HepG2 (cell line): ENCODE results near the gene SIK2. TPM values are rescaled to one million over a fixed set of nuclear protein-coding genes. Genes with fewer than 3 reads are reported as not detected.
A peak's percentile ranks its signal among the peaks of the same experiment; 100 is the strongest.

Experiments
- ATAC-seq: fragments of 200-7000 bp; cut with Tn5 transposase; 3 replicates; pipeline ENCODE4 v1.9.1; 2020; ENCODE audit warnings: mild to moderate bottlenecking, moderate library complexity
- BruUV-seq: library from RNA; stranded (reverse); fragments of 400-500 nt; replicated peaks from 2 replicates; lab custom pipeline; 2021; lab: Mats Ljungman, UMichigan
- CTCF ChIA-PET: fragments of 300-600 bp; formaldehyde crosslinking; extraction: SDS; loops from one replicate; lab custom pipeline; 2021; ENCODE audit warnings: low total read pairs, inconsistent platforms, low intra/inter-chr PET ratio; lab: Yijun Ruan, JAX
- POLR2A ChIA-PET: fragments of 350-600 bp; sonication (Branson Sonifier 250); formaldehyde crosslinking; loops from one replicate; lab custom pipeline; 2020; ENCODE audit warnings: antibody characterized with exemption, inconsistent platforms; lab: Yijun Ruan, JAX
- DNase-seq: peaks from one replicate; pipeline ENCODE4 v3.0.0-alpha.2; 2015; ENCODE audit warnings: low spot score
- FAIRE-seq: peaks from 3 replicates; lab custom pipeline; 2011; peaks lifted over from hg19 to GRCh38; lab: Jason Lieb, UNC
- H2AFZ ChIP-seq: one replicate; pipeline ENCODE4 v1.6.1; 2011; ENCODE audit warnings: low read length, inconsistent platforms
- H3K27ac ChIP-seq: fragments of 300-600 bp; 3 replicates; pipeline ENCODE4 v1.8.0; 2011; ENCODE audit warnings: mixed run types, mild to moderate bottlenecking, mixed read lengths, low read length, inconsistent platforms; ENCODE audit not compliant: insufficient read depth; ENCODE audit errors: extremely low read length
- H3K27me3 ChIP-seq, 2 experiments: fragments of 200-600 bp in 1 of 2; 2 replicates in 1 of 2; 3 replicates in 1 of 2; pipeline versions ENCODE4 v1.6.0 to v1.8.0; 2011; ENCODE audit warnings: low read length in 2 of 2, mild to moderate bottlenecking in 2 of 2, moderate library complexity in 2 of 2, inconsistent platforms in 1 of 2; ENCODE audit not compliant: insufficient read depth in 2 of 2, control insufficient read depth in 1 of 2
- H3K36me3 ChIP-seq, 2 experiments: fragments of 200-600 bp in 1 of 2; replicated peaks in 1 of 2; 2 replicates in 1 of 2; 3 replicates in 1 of 2; pipeline versions ENCODE4 v1.5.1 to v1.8.0; 2011; ENCODE audit warnings: low read length in 2 of 2, inconsistent platforms in 1 of 2; ENCODE audit not compliant: insufficient read depth in 2 of 2, control insufficient read depth in 1 of 2
- H3K4me1 ChIP-seq: 2 replicates; pipeline ENCODE4 v1.5.1; 2012; ENCODE audit warnings: low read length, inconsistent platforms; ENCODE audit not compliant: insufficient read depth
- H3K4me2 ChIP-seq: 2 replicates; pipeline ENCODE4 v1.6.0; 2011; ENCODE audit warnings: low read depth, low read length, inconsistent platforms
- H3K4me3 ChIP-seq, 3 experiments: fragments of 200-600 bp in 1 of 3; sonication (generic), shearing (Covaris generic) in 1 of 3; replicated peaks in 1 of 3; 2 replicates each; pipeline ENCODE4 v1.5.1; 2011 to 2016; ENCODE audit warnings: low read length in 3 of 3, inconsistent platforms in 2 of 3, low read depth in 2 of 3, mild to moderate bottlenecking in 2 of 3, control low read depth in 1 of 3, mixed read lengths in 1 of 3; ENCODE audit not compliant: insufficient read depth in 1 of 3
- H3K79me2 ChIP-seq: one replicate; pipeline ENCODE4 v1.6.1; 2011; ENCODE audit warnings: low read length, inconsistent platforms; ENCODE audit not compliant: insufficient read depth
- H3K9ac ChIP-seq: 2 replicates; pipeline ENCODE4 v1.6.0; 2011; ENCODE audit warnings: mild to moderate bottlenecking, low read depth, low read length, inconsistent platforms; ENCODE audit not compliant: insufficient read depth
- H3K9me3 ChIP-seq: 2 replicates; pipeline ENCODE4 v1.5.1; 2012; ENCODE audit warnings: mild to moderate bottlenecking, low read length
- H4K20me1 ChIP-seq: 2 replicates; pipeline ENCODE4 v1.6.0; 2011; ENCODE audit warnings: inconsistent platforms, mild to moderate bottlenecking, low read length, moderate library complexity; ENCODE audit not compliant: insufficient read depth
- ATAD3A ChIP-seq: sonication (generic); formaldehyde crosslinking; IDR thresholded peaks from 2 replicates; pipeline ENCODE4 v1.4.0; 2020; ENCODE audit warnings: missing genetic modification reagents
- GATAD2A ChIP-seq: IDR thresholded peaks from 2 replicates; pipeline ENCODE4 v1.6.1; 2016
- HNRNPL ChIP-seq: fragments of 200-400 bp; formaldehyde crosslinking; IDR thresholded peaks from 2 replicates; pipeline ENCODE4 v1.6.1; 2017; ENCODE audit warnings: mild to moderate bottlenecking, low read depth, low read length
- KDM6A ChIP-seq: IDR thresholded peaks from 2 replicates; pipeline ENCODE4 v1.6.1; 2016; ENCODE audit warnings: low read depth
- NBN ChIP-seq: fragments of 450-650 bp; conservative IDR thresholded peaks from 2 replicates; pipeline ENCODE4 v1.6.1; 2017
- PHB2 ChIP-seq: fragments of 450-650 bp; IDR thresholded peaks from 2 replicates; pipeline ENCODE4 v1.6.1; 2018; ENCODE audit not compliant: partially characterized antibody
- SPEN ChIP-seq: sonication (generic); formaldehyde crosslinking; IDR thresholded peaks from 2 replicates; pipeline ENCODE4 v1.5.1; 2020; ENCODE audit warnings: low read depth, mild to moderate bottlenecking, missing genetic modification reagents
- TEAD3 ChIP-seq: optimal IDR thresholded peaks from 2 replicates; pipeline ENCODE3; 2016; ENCODE audit warnings: borderline replicate concordance
- ZNF468 ChIP-seq: sonication (generic); formaldehyde crosslinking; IDR thresholded peaks from 2 replicates; pipeline ENCODE4 v1.8.0; 2022; ENCODE audit warnings: mild to moderate bottlenecking, moderate library complexity, missing genetic modification reagents
- ZNF616 ChIP-seq: sonication (generic); formaldehyde crosslinking; IDR thresholded peaks from 2 replicates; pipeline ENCODE4 v1.5.0; 2020; ENCODE audit warnings: low read depth, mild to moderate bottlenecking, missing genetic modification reagents
- ZNF652 ChIP-seq: IDR thresholded peaks from 2 replicates; pipeline ENCODE4 v1.6.1; 2016; ENCODE audit warnings: low read depth, borderline replicate concordance
- ZNF7 ChIP-seq: IDR thresholded peaks from 2 replicates; pipeline ENCODE4 v1.6.1; 2016; ENCODE audit warnings: missing biosample characterization, missing genetic modification reagents
- ZNF772 ChIP-seq: sonication (generic); formaldehyde crosslinking; IDR thresholded peaks from 2 replicates; pipeline ENCODE4 v1.5.0; 2020; ENCODE audit warnings: mild to moderate bottlenecking, missing genetic modification reagents
- ZNF790 ChIP-seq: sonication (generic); formaldehyde crosslinking; IDR thresholded peaks from 2 replicates; pipeline ENCODE4 v1.8.0; 2022; ENCODE audit warnings: missing genetic modification reagents, mild to moderate bottlenecking, borderline replicate concordance
- WGBS: methylation state at CpG from one replicate; pipeline ENCODE4 v1.1.6; 2017; ENCODE audit warnings: low lambda C conversion rate; 5-methylcytosine and 5-hydroxymethylcytosine counted together
- in situ Hi-C: cut with HindIII; loops from 2 replicates; pipeline ENCODE4 v1.10.0; 2017; ENCODE audit warnings: low pct_unique_long_range_greater_than_20kb; ENCODE audit not compliant: extremely low pct_ligation_motif_present
- intact Hi-C: fragments of 100-400 bp; cut with micrococcal nuclease; formaldehyde crosslinking; loops from one replicate; pipeline ENCODE4 v1.10.0; 2022; ENCODE audit not compliant: unreplicated experiment
- polyA plus RNA-seq, 8 experiments: library from polyadenylated mRNA; depleted of rRNA in 3 of 8; stranded (reverse) in 7 of 8; unstranded in 1 of 8; fragments of >200 nt; fragmentation: Illumina TruSeq in 4 of 8; extraction: Trizol in 4 of 8; gene quantifications; 2 replicates each; pipeline versions ENCODE4 v1.2.1 to v1.2.3, GENCODE V29; 2011 to 2016; ENCODE audit warnings: low read depth in 4 of 8, missing spikeins in 1 of 8, mixed read lengths in 1 of 8; ENCODE audit not compliant: insufficient read depth in 1 of 8
- total RNA-seq, 5 experiments: library from RNA; depleted of rRNA; stranded (reverse); fragments of >200 nt; fragmentation: Illumina TruSeq; extraction: Trizol; gene quantifications; 2 replicates each; pipeline ENCODE4 v1.2.3, GENCODE V29; 2016; ENCODE audit warnings: low read depth in 1 of 5
- TF ChIP-seq, protein P1 (sequence below): sonication (generic); formaldehyde crosslinking; conservative IDR thresholded peaks from 2 replicates; pipeline ENCODE4 v1.8.0; 2022; ENCODE audit warnings: missing genetic modification reagents

Gene SIK2
- total and polyA plus RNA-seq, 2 of the 13 experiments (the other 11 are each of a cell fraction or from before 2014, with no cell fraction given) = 8.1 to 15.4 TPM

DNA sequence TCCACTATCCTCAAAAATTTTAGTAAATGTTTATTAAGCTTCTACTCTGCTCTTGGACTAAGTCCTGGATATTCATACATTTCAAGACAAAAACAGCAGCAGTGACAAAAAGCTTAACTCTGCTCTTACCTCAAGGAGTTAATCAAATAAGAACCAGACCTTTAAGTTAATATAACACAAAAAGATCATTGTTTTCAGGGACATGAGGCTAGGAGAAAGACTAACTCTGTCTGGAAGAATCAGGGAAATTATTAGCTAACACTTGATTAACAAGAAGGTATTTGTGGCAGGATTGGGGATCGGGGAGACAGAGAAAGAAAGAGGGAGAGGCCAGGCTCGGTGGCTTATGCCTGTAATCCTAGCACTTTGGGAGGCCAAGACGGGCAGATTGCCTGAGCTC is 89.5 kb downstream of the SIK2 start:
- Histone ChIP-seq H3K9ac (no peak overlapping the region), H3K4me2 (no peak overlapping the region), H4K20me1 (no peaks in the 10 kb centered on the region), H2AFZ (no peak overlapping the region), H3K4me1 (peaks cover 29% of the 10 kb centered on the region), H3K27me3 (no peaks in the 10 kb centered on the region; a peak in 1 of 5 replicates), H3K9me3 (no peaks in the 10 kb centered on the region), H3K4me3 (no peak overlapping the region), H3K36me3 (peaks cover 3 to 35% of the 10 kb centered on the region in 2 experiments), H3K79me2 (no peaks in the 10 kb centered on the region), H3K27ac (no peak overlapping the region)
- BruUV-seq = no TSS peak
- peak; percentile 84 for TF ChIP-seq ZNF652 (CRISPR knock-in tag)
- peak; percentile 10; the same call in 1 of the 2 replicates for TF ChIP-seq GATAD2A (CRISPR knock-in tag)
- no peak for TF ChIP-seq HNRNPL
- no peak for TF ChIP-seq NBN
- intact Hi-C loops (loop anchor here (5.0 kb wide), 1 partner anchor 89 kb away; the partner anchor contains the start of gene SIK2), in situ Hi-C loops (no loop called here)
- WGBS = 52% methylated on average over 3 of the region's 3 CpGs
- ATAC-seq (no peak; the same call in 1 of the 3 replicates), DNase-seq (peak; percentile 6), FAIRE-seq (no peak)
- ChIA-PET CTCF (no interaction called here), POLR2A (no interaction called here)

DNA sequence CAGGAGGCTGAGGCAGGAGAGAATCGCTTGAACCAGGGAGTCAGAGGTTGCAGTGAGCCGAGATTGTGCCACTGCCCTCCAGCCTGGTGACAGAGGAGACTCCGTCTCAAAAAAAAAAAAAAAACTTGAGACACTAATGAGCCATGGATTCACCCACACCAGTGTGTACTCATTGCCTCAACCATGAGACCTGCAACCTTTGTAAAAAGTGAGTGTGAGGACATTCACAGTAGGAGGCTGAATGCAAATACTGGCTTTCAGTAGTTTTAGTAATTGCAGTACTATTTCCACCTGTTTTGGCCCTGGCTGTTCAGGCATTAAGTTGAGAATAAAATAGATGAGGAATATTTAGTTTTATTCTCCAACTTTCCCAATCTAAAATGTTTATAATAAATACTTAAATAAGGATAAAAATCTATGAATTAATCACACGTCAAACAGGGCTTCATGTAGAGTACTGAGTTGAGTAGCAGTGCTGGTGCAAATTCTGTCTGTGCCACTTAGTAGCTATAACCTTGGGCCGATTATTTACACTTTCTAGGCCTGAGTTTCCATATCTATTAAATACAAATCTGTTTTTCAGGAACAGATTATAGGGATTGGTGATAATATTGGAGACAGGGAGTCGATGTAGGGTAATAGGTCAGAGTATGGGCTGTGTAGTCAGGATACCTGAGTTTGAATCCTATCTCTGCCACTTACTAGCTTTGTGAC is 91.1 kb downstream of the SIK2 start:
- Histone ChIP-seq H3K27ac (no peak overlapping the region), H3K4me3 (no peak overlapping the region), H2AFZ (no peak overlapping the region), H3K79me2 (no peaks in the 10 kb centered on the region), H3K9me3 (no peaks in the 10 kb centered on the region), H3K4me2 (no peak overlapping the region), H3K27me3 (no peaks in the 10 kb centered on the region), H3K9ac (no peak overlapping the region), H3K36me3 (peaks cover 1 to 31% of the 10 kb centered on the region in 2 experiments; a peak in 4 of 5 replicates), H4K20me1 (no peaks in the 10 kb centered on the region), H3K4me1 (peaks cover 29% of the 10 kb centered on the region)
- no peak for FAIRE-seq
- BruUV-seq = no TSS peak
- ChIA-PET CTCF (no interaction called here), POLR2A (no interaction called here)
- no peak for DNase-seq
- ATAC-seq = no peak
- 99% methylated on average over 6 of the region's 6 CpGs for WGBS
- in situ Hi-C loops (no loop called here), intact Hi-C loops (loop anchor here (5.0 kb wide), 1 partner anchor 91 kb away; the partner anchor contains the start of gene SIK2)
- no peak for TF ChIP-seq ZNF790 (CRISPR knock-in tag)
- no peak for TF ChIP-seq ZNF772 (CRISPR knock-in tag)
- no peak for TF ChIP-seq KDM6A (CRISPR knock-in tag)
- TF ChIP-seq ATAD3A (CRISPR knock-in tag) = no peak
- no peak for TF ChIP-seq ZNF616 (CRISPR knock-in tag)
- no peak for TF ChIP-seq SPEN (CRISPR knock-in tag)
- no peak for TF ChIP-seq PHB2
- no peak for TF ChIP-seq ZNF7 (CRISPR knock-in tag)
- TF ChIP-seq TEAD3 (CRISPR knock-in tag) = no peak
- TF ChIP-seq ZNF468 = no peak
- TF ChIP-seq, protein P1, sequence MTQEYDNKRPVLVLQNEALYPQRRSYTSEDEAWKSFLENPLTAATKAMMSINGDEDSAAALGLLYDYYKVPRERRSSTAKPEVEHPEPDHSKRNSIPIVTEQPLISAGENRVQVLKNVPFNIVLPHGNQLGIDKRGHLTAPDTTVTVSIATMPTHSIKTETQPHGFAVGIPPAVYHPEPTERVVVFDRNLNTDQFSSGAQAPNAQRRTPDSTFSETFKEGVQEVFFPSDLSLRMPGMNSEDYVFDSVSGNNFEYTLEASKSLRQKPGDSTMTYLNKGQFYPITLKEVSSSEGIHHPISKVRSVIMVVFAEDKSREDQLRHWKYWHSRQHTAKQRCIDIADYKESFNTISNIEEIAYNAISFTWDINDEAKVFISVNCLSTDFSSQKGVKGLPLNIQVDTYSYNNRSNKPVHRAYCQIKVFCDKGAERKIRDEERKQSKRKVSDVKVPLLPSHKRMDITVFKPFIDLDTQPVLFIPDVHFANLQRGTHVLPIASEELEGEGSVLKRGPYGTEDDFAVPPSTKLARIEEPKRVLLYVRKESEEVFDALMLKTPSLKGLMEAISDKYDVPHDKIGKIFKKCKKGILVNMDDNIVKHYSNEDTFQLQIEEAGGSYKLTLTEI (CRISPR knock-in tag) = no peak
